ENCODE measurements around the gene PELI1.

The PELI1 gene

DNA sequence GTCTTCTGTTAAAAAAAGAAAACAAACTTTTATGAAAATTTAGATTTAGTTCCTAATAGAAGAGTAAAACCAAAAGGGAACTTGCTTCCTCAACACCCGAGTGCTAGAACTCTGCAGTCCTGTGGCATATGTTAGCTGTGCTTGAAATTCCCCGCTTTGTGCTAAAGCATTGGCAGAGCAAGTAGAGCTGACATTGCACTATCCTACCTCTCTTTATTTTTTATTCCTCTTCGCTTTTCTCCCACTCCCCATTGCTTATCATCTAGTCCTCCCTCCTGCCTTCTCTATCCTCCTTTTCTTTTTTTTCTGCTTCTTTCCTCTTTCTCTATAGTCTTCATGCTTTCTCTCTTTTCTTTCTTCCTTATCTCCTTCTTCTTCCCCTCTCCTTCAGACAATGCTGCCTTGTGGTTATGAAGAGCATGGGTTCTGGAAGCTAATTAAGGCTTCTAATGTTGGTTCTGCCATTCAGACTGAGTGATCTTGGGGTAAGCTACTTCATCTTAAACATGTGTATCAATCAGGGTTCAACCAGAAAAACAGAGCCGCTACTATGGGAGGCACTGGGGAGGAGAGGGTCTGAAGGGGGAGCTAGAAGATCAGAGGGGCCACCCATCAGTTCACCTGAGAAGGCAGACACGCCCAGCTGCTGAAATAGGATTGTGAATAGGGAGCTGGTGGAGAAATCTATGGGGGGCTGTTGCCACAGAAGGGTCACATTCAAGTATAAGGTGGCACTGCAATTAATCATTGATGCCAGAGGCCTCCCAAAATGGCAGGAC lies 31.4 kb upstream of the PELI1 start:
- no peak for TF ChIP-seq SNAI2 (CRISPR knock-in tag; IDR thresholded peaks at IDR 0.05)
- TF ChIP-seq, protein P1, sequence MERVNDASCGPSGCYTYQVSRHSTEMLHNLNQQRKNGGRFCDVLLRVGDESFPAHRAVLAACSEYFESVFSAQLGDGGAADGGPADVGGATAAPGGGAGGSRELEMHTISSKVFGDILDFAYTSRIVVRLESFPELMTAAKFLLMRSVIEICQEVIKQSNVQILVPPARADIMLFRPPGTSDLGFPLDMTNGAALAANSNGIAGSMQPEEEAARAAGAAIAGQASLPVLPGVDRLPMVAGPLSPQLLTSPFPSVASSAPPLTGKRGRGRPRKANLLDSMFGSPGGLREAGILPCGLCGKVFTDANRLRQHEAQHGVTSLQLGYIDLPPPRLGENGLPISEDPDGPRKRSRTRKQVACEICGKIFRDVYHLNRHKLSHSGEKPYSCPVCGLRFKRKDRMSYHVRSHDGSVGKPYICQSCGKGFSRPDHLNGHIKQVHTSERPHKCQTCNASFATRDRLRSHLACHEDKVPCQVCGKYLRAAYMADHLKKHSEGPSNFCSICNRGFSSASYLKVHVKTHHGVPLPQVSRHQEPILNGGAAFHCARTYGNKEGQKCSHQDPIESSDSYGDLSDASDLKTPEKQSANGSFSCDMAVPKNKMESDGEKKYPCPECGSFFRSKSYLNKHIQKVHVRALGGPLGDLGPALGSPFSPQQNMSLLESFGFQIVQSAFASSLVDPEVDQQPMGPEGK (CRISPR knock-in tag; IDR thresholded peaks at IDR 0.05; ENCODE audit: borderline replicate concordance) = no peak
- no peak for TF ChIP-seq GLIS3 (CRISPR knock-in tag; IDR thresholded peaks at IDR 0.05)
- no peak for TF ChIP-seq TOX (CRISPR knock-in tag; IDR thresholded peaks at IDR 0.05; ENCODE audit: borderline replicate concordance)
- TF ChIP-seq ARNTL (CRISPR knock-in tag; IDR thresholded peaks at IDR 0.05; ENCODE audit: borderline replicate concordance, low read depth) = no peak
- TF ChIP-seq ZFP3 (CRISPR knock-in tag; IDR thresholded peaks at IDR 0.05) = no peak
- TF ChIP-seq ISL1 (CRISPR knock-in tag; IDR thresholded peaks at IDR 0.05) = no peak
- TF ChIP-seq OSR1 (CRISPR knock-in tag; IDR thresholded peaks at IDR 0.05) = no peak
- no peak for TF ChIP-seq ESRRG (CRISPR knock-in tag; IDR thresholded peaks at IDR 0.05)
- TF ChIP-seq, protein P2, sequence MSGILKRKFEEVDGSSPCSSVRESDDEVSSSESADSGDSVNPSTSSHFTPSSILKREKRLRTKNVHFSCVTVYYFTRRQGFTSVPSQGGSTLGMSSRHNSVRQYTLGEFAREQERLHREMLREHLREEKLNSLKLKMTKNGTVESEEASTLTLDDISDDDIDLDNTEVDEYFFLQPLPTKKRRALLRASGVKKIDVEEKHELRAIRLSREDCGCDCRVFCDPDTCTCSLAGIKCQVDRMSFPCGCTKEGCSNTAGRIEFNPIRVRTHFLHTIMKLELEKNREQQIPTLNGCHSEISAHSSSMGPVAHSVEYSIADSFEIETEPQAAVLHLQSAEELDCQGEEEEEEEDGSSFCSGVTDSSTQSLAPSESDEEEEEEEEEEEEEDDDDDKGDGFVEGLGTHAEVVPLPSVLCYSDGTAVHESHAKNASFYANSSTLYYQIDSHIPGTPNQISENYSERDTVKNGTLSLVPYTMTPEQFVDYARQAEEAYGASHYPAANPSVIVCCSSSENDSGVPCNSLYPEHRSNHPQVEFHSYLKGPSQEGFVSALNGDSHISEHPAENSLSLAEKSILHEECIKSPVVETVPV (CRISPR knock-in tag; IDR thresholded peaks at IDR 0.05) = no peak
- no peak for ATAC-seq

DNA sequence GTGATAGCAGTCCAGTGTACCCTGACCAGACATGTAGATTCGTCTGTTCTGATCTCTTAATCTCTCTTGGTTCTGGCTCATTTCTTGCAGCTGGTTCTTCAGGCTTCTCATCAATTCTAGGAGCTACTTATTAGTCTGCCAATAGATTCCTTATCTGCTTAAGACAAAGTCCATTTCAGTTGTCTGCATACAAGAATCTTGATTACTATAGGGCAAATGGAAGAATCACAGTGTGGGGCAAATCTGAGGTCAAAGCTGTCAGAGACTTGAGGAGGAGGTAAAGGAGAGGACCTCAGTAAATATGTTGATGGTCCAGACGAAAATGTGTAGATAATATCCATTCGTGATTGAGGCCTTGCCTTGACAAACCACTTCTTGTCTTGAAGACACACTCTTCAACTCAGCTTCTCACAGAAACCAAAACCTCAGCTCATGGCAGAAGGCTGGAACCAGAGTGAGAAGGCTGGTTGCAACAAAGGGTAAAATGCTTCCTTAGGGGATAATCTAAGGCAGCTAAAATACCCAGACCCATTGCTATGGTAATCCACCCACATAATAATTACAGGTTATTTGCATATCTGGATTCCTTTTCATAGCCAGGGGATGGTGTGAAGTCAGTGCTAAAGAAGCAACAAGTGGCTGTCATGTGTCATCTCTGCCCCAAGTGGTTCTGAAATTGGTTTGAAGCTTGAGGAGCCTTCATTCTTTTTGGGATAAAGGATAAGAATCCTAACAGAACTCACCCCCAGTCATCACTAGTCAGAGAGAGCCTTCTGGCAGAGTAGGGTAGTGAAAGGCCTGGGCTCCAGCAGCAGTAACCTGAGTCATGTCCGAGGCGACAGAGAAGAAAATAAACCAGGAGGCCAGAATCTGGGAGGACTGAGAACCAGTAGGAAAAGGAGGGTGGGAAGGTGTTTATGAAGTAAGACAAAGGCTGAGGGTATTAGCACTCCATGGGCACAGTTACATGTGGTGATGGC lies 29.2 kb upstream of the PELI1 start:
- TF ChIP-seq CSDC2 (CRISPR knock-in tag; IDR thresholded peaks at IDR 0.05) = no peak
- TF ChIP-seq ARNTL (CRISPR knock-in tag; IDR thresholded peaks at IDR 0.05; ENCODE audit: borderline replicate concordance, low read depth) = no peak
- no peak for TF ChIP-seq SNAI2 (CRISPR knock-in tag; IDR thresholded peaks at IDR 0.05)
- no peak for TF ChIP-seq ZFP30 (CRISPR knock-in tag; IDR thresholded peaks at IDR 0.05)
- TF ChIP-seq ZNF565 (CRISPR knock-in tag; conservative IDR thresholded peaks at IDR 0.05; ENCODE audit: low read depth) = no peak
- no peak for TF ChIP-seq TCF4 (CRISPR knock-in tag; IDR thresholded peaks at IDR 0.05; ENCODE audit: borderline replicate concordance)
- TF ChIP-seq, protein P1 (CRISPR knock-in tag; IDR thresholded peaks at IDR 0.05; ENCODE audit: borderline replicate concordance) = no peak
- TF ChIP-seq BACH2 (CRISPR knock-in tag; IDR thresholded peaks at IDR 0.05; ENCODE audit: borderline replicate concordance) = no peak
- TF ChIP-seq RARB (CRISPR knock-in tag; IDR thresholded peaks at IDR 0.05) = no peak
- no peak for ATAC-seq

DNA sequence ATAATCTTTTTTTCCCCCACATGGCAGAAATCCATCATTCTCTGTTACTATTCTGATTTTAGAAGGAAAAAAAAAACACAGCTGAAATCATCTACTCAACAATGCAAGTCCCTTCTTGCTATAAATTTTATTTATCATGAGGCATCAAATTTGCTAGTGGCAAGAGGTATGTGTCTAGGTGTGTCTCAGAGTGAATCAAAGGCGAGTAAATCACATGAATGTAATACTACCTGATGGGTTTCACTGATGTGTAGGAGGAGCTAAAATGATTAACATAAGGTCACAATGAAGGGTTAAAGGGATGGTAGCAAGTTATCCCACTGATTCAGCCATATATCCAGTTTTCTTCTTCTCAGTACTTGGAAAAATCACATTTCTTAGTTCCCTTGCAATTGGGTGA lies 24.5 kb upstream of the PELI1 start:
- no peak for ATAC-seq

More for the DNA sequence above, 24.5 kb upstream of the PELI1 start:
- no peak for TF ChIP-seq ESRRG (CRISPR knock-in tag; IDR thresholded peaks at IDR 0.05)
- TF ChIP-seq ZC3H10 (CRISPR knock-in tag; IDR thresholded peaks at IDR 0.05) = no peak
- TF ChIP-seq ZFP30 (CRISPR knock-in tag; IDR thresholded peaks at IDR 0.05) = no peak
- TF ChIP-seq, protein P2 (CRISPR knock-in tag; IDR thresholded peaks at IDR 0.05) = no peak
- TF ChIP-seq, protein P3, sequence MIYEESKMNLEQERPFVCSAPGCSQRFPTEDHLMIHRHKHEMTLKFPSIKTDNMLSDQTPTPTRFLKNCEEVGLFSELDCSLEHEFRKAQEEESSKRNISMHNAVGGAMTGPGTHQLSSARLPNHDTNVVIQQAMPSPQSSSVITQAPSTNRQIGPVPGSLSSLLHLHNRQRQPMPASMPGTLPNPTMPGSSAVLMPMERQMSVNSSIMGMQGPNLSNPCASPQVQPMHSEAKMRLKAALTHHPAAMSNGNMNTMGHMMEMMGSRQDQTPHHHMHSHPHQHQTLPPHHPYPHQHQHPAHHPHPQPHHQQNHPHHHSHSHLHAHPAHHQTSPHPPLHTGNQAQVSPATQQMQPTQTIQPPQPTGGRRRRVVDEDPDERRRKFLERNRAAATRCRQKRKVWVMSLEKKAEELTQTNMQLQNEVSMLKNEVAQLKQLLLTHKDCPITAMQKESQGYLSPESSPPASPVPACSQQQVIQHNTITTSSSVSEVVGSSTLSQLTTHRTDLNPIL (CRISPR knock-in tag; IDR thresholded peaks at IDR 0.05; ENCODE audit: low read depth) = no peak
- TF ChIP-seq GLIS3 (CRISPR knock-in tag; IDR thresholded peaks at IDR 0.05) = no peak
- TF ChIP-seq, protein P1 (CRISPR knock-in tag; IDR thresholded peaks at IDR 0.05; ENCODE audit: borderline replicate concordance) = no peak
- no peak for TF ChIP-seq RARB (CRISPR knock-in tag; IDR thresholded peaks at IDR 0.05)
- no peak for TF ChIP-seq TOX (CRISPR knock-in tag; IDR thresholded peaks at IDR 0.05; ENCODE audit: borderline replicate concordance)
- TF ChIP-seq CSDC2 (CRISPR knock-in tag; IDR thresholded peaks at IDR 0.05) = no peak
- no peak for TF ChIP-seq PPARA (CRISPR knock-in tag; IDR thresholded peaks at IDR 0.05; ENCODE audit: borderline replicate concordance)
- TF ChIP-seq, protein P4, sequence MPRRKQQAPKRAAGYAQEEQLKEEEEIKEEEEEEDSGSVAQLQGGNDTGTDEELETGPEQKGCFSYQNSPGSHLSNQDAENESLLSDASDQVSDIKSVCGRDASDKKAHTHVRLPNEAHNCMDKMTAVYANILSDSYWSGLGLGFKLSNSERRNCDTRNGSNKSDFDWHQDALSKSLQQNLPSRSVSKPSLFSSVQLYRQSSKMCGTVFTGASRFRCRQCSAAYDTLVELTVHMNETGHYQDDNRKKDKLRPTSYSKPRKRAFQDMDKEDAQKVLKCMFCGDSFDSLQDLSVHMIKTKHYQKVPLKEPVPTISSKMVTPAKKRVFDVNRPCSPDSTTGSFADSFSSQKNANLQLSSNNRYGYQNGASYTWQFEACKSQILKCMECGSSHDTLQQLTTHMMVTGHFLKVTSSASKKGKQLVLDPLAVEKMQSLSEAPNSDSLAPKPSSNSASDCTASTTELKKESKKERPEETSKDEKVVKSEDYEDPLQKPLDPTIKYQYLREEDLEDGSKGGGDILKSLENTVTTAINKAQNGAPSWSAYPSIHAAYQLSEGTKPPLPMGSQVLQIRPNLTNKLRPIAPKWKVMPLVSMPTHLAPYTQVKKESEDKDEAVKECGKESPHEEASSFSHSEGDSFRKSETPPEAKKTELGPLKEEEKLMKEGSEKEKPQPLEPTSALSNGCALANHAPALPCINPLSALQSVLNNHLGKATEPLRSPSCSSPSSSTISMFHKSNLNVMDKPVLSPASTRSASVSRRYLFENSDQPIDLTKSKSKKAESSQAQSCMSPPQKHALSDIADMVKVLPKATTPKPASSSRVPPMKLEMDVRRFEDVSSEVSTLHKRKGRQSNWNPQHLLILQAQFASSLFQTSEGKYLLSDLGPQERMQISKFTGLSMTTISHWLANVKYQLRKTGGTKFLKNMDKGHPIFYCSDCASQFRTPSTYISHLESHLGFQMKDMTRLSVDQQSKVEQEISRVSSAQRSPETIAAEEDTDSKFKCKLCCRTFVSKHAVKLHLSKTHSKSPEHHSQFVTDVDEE (CRISPR knock-in tag; IDR thresholded peaks at IDR 0.05) = no peak
- TF ChIP-seq ZNF8 (CRISPR knock-in tag; IDR thresholded peaks at IDR 0.05) = no peak
- TF ChIP-seq ZNF565 (CRISPR knock-in tag; conservative IDR thresholded peaks at IDR 0.05; ENCODE audit: low read depth) = no peak

Data from SK-N-SH treated with all-trans-retinoic acid at 6 μM for 48 hours (cell line).